IPS DF 19.7 (cell line): Measurements from ENCODE around the gene PCNX2.

Experiments used
- DNase-seq: peaks from one replicate; pipeline ENCODE4 v3.0.0-alpha.2; 2013; ENCODE audit warnings: low read depth, low spot score

Gene PCNX2

GRCh38 chr1:233256789-233257188 is 38.7 kb downstream of the PCNX2 start:
- no peak for DNase-seq

- DNase-seq = no peak
These were observed 39.3 kb downstream of the PCNX2 start for GRCh38 chr1:233256191-233256590.

GRCh38 chr1:233255145-233255544 is 40.4 kb downstream of the PCNX2 start:
- DNase-seq = no peak

GRCh38 chr1:233253832-233254331 is 41.6 kb downstream of the PCNX2 start:
- DNase-seq = no peak

- DNase-seq = no peak
These were observed 42.2 kb downstream of the PCNX2 start for GRCh38 chr1:233253231-233253831.

- DNase-seq = no peak
These were observed 43.1 kb downstream of the PCNX2 start for GRCh38 chr1:233252441-233252840.

- no peak for DNase-seq
These were observed 44.3 kb downstream of the PCNX2 start for GRCh38 chr1:233251201-233251720.

GRCh38 chr1:233248014-233248413 is 47.5 kb downstream of the PCNX2 start:
- DNase-seq = no peak

GRCh38 chr1:233246965-233247364 is 48.6 kb downstream of the PCNX2 start:
- no peak for DNase-seq

GRCh38 chr1:233245191-233245765 is 50.2 kb downstream of the PCNX2 start:
- no peak for DNase-seq

- no peak for DNase-seq
These were observed 51.3 kb downstream of the PCNX2 start for GRCh38 chr1:233244183-233244582.

GRCh38 chr1:233242827-233243483 is 52.6 kb downstream of the PCNX2 start:
- DNase-seq = no peak

- no peak for DNase-seq
These were observed 53.8 kb downstream of the PCNX2 start for GRCh38 chr1:233241759-233242158.

GRCh38 chr1:233240829-233241682 is 54.5 kb downstream of the PCNX2 start:
- DNase-seq = no peak

GRCh38 chr1:233240371-233240770 is 55.2 kb downstream of the PCNX2 start:
- DNase-seq = no peak

GRCh38 chr1:233238884-233239431 is 56.6 kb downstream of the PCNX2 start:
- DNase-seq = no peak

- no peak for DNase-seq
These were observed 57.9 kb downstream of the PCNX2 start for GRCh38 chr1:233237647-233238046.

- DNase-seq = no peak
These were observed 62.0 kb downstream of the PCNX2 start for GRCh38 chr1:233233508-233234040.

GRCh38 chr1:233230011-233230410 is 65.5 kb downstream of the PCNX2 start:
- DNase-seq = no peak

- DNase-seq = no peak
These were observed 66.2 kb downstream of the PCNX2 start for GRCh38 chr1:233229288-233229687.

- DNase-seq = no peak
These were observed 67.5 kb downstream of the PCNX2 start for GRCh38 chr1:233227930-233228465.
